Esophagus squamous epithelium (tissue), 4 donors: ENCODE results near the gene KLHDC7B.

Experiments
- POLR2A ChIP-seq, 4 donors: fragments of 450-650 bp; IDR thresholded peaks; one replicate each; pipeline ENCODE4 v1.6.1; 2017; ENCODE audit warnings: antibody characterized with exemption in 4 of 4, mild to moderate bottlenecking in 4 of 4, moderate library complexity in 3 of 4
- TF ChIP-seq, protein P1 (sequence below), 6 experiments: fragments of 450-650 bp in 4 of 6; fragments of 200-600 bp in 2 of 6; sonication (generic) in 2 of 6; IDR thresholded peaks; one replicate each; pipeline ENCODE4 v1.5.1; 2016 to 2019; ENCODE audit warnings: antibody characterized with exemption in 6 of 6, mild to moderate bottlenecking in 4 of 6, moderate library complexity in 4 of 6

DNA sequence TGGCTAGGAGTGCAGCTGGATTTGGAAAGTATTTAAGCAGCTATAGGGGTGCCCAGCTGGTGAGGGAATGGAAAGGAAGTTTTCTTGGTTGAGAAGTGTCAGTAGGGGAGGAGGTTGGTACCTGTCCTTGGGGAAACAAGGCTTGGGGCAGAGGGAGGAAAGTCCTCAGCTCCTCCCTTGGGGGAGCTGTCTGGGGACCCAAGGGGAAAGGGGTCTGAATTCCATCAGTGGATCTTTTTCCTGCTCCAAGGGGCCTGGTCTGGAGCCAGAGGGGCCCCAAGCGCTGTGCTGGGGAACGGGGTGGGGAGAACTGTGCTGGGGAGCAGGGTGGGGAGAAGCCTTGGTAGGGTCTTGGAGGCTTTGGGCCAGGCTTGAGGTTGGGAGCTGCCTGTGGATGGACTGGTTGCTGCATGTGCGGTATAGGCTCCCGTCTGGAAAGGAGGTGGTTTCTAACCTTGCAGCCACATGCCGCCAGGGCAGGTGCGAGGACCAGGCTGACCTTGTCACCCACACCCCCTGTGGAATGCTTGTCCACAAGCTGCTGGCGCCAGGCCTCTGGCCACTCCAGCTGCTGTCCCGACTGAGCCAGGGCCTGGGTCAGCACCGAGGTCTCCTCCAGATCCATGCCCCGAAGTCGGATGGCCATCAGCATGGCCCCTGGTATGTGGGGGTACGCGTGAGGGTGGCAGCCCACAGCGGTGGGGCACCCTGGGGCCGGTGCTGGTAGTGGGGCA is 16.9 kb upstream of the KLHDC7B start:
- TF ChIP-seq, protein P1, sequence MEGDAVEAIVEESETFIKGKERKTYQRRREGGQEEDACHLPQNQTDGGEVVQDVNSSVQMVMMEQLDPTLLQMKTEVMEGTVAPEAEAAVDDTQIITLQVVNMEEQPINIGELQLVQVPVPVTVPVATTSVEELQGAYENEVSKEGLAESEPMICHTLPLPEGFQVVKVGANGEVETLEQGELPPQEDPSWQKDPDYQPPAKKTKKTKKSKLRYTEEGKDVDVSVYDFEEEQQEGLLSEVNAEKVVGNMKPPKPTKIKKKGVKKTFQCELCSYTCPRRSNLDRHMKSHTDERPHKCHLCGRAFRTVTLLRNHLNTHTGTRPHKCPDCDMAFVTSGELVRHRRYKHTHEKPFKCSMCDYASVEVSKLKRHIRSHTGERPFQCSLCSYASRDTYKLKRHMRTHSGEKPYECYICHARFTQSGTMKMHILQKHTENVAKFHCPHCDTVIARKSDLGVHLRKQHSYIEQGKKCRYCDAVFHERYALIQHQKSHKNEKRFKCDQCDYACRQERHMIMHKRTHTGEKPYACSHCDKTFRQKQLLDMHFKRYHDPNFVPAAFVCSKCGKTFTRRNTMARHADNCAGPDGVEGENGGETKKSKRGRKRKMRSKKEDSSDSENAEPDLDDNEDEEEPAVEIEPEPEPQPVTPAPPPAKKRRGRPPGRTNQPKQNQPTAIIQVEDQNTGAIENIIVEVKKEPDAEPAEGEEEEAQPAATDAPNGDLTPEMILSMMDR (IDR thresholded peaks at IDR 0.05): no peak
- TF ChIP-seq POLR2A (IDR thresholded peaks at IDR 0.05): no peak
